ENCODE results near the gene PRTG.

The PRTG gene

GRCh38 chr15:55712363-55712762 lies 30.6 kb downstream of the PRTG start (continued):
- no peak for TF ChIP-seq ZNF70 (CRISPR knock-in tag; IDR thresholded peaks at IDR 0.05)
- no peak for TF ChIP-seq ZFP30 (CRISPR knock-in tag; IDR thresholded peaks at IDR 0.05)
- TF ChIP-seq CSRNP3 (CRISPR knock-in tag; IDR thresholded peaks at IDR 0.05) = peak; percentile 97
- peak; percentile 94 for TF ChIP-seq PATZ1 (CRISPR knock-in tag; IDR thresholded peaks at IDR 0.05; ENCODE audit: borderline replicate concordance)
- TF ChIP-seq POU6F1 (CRISPR knock-in tag; IDR thresholded peaks at IDR 0.05; ENCODE audit: borderline replicate concordance, low read depth) = no peak
- no peak for TF ChIP-seq ESRRG (CRISPR knock-in tag; IDR thresholded peaks at IDR 0.05)
- no peak for TF ChIP-seq BACH2 (CRISPR knock-in tag; IDR thresholded peaks at IDR 0.05; ENCODE audit: borderline replicate concordance)

- ATAC-seq = no peak
- TF ChIP-seq ZNF565 (CRISPR knock-in tag; conservative IDR thresholded peaks at IDR 0.05; ENCODE audit: low read depth) = no peak
Measured at GRCh38 chr15:55710286-55710685, 32.7 kb downstream of the PRTG start.

- no peak for TF ChIP-seq PPARA (CRISPR knock-in tag; IDR thresholded peaks at IDR 0.05; ENCODE audit: borderline replicate concordance)
- peak; percentile 99 for TF ChIP-seq ZNF8 (CRISPR knock-in tag; IDR thresholded peaks at IDR 0.05)
- no peak for TF ChIP-seq BACH2 (CRISPR knock-in tag; IDR thresholded peaks at IDR 0.05; ENCODE audit: borderline replicate concordance)
- no peak for TF ChIP-seq ZFP30 (CRISPR knock-in tag; IDR thresholded peaks at IDR 0.05)
- TF ChIP-seq ZFP3 (CRISPR knock-in tag; IDR thresholded peaks at IDR 0.05) = no peak
- ATAC-seq = no peak
Measured at GRCh38 chr15:55709458-55709857, 33.5 kb downstream of the PRTG start.

GRCh38 chr15:55708720-55709119 lies 34.2 kb downstream of the PRTG start:
- no peak for ATAC-seq
- TF ChIP-seq TCF4 (CRISPR knock-in tag; IDR thresholded peaks at IDR 0.05; ENCODE audit: borderline replicate concordance) (no peak), TOX (CRISPR knock-in tag; IDR thresholded peaks at IDR 0.05; ENCODE audit: borderline replicate concordance) (no peak), RARB (CRISPR knock-in tag; IDR thresholded peaks at IDR 0.05) (no peak), ZC3H10 (CRISPR knock-in tag; IDR thresholded peaks at IDR 0.05) (no peak), ARNTL (CRISPR knock-in tag; IDR thresholded peaks at IDR 0.05; ENCODE audit: borderline replicate concordance, low read depth) (no peak), TSHZ2 (CRISPR knock-in tag; IDR thresholded peaks at IDR 0.05) (no peak)

- no peak for ATAC-seq
- TF ChIP-seq POU6F1 (CRISPR knock-in tag; IDR thresholded peaks at IDR 0.05; ENCODE audit: borderline replicate concordance, low read depth) (no peak), ZC3H10 (CRISPR knock-in tag; IDR thresholded peaks at IDR 0.05) (no peak), PATZ1 (CRISPR knock-in tag; IDR thresholded peaks at IDR 0.05; ENCODE audit: borderline replicate concordance) (no peak), BACH2 (CRISPR knock-in tag; IDR thresholded peaks at IDR 0.05; ENCODE audit: borderline replicate concordance) (no peak), ZFP3 (CRISPR knock-in tag; IDR thresholded peaks at IDR 0.05) (no peak), TCF4 (CRISPR knock-in tag; IDR thresholded peaks at IDR 0.05; ENCODE audit: borderline replicate concordance) (no peak), PPARA (CRISPR knock-in tag; IDR thresholded peaks at IDR 0.05; ENCODE audit: borderline replicate concordance) (no peak), ZFP30 (CRISPR knock-in tag; IDR thresholded peaks at IDR 0.05) (no peak), ISL1 (CRISPR knock-in tag; IDR thresholded peaks at IDR 0.05) (no peak), TOX (CRISPR knock-in tag; IDR thresholded peaks at IDR 0.05; ENCODE audit: borderline replicate concordance) (no peak), OSR1 (CRISPR knock-in tag; IDR thresholded peaks at IDR 0.05) (no peak), RARB (CRISPR knock-in tag; IDR thresholded peaks at IDR 0.05) (no peak), ZNF8 (CRISPR knock-in tag; IDR thresholded peaks at IDR 0.05) (no peak), ESRRG (CRISPR knock-in tag; IDR thresholded peaks at IDR 0.05) (no peak)
Measured at GRCh38 chr15:55707951-55708350, 35.0 kb downstream of the PRTG start.
